NCI-H524 (cell line): ENCODE measurements around the gene ITIH5.
A peak's percentile ranks its signal among the peaks of the same experiment; 100 is the strongest.

Source experiments
- DNase-seq, 2 experiments: peaks; one replicate each; lab custom pipeline; 2025; lab: John Stamatoyannopoulos, UW

Gene ITIH5

DNA sequence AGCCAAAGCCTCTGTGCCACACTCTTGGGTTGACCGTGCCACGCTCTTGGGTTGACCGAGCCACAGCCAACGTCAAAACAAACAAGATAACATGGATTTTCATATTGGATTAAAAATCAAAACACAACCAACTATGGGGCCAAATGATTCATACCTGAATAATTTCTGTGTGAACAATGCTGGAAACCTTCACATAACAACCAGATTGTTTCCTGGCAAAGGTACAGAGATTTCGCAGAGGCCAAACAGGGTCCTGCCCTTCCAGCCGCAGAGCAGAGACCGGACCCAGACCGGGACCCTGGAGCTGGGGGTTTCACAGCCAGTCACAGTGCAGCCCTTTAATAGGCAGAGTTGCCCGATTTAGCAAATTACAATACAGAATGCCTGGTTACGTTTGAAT is 40.5 kb downstream of the ITIH5 start:
- no peak for DNase-seq

DNA sequence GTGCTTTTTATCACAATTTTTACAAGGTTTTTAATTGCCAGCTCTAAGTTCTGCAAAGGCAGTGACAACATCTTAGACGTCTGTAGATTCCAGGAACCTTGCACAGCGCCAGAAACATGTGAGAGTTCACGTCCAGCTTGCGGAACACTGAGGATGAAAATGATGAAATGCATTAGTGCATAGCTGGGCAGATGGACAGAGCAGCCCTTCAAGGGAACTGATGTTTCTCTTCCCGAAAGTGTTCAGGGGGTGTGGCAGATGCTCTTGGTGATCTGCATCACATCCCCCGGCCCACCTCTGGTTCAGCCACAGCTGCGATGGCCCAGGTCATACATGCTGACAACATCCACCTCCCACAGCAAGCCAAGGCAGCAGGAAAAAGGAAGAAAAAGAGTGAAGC is 40.9 kb downstream of the ITIH5 start:
- no peak for DNase-seq

DNA sequence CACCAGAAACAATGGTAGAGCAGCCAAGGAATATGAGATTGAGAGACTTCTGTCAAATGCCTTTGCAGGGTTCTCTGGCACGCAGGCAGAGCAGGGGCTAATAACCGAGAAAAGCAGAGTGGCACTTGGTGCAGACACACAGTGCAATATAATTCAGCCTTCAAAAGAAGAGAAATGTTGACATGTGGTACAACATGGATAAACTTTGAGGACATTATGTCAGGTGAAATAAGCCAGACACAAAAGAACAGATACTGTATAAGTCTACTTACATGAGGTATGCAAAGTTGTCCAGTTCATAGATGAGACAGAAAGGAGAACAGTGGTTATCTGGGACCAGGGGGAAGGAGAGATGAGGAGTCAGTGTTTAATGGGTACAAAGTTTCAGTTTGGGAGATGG is 41.8 kb downstream of the ITIH5 start:
- DNase-seq: no peak

DNA sequence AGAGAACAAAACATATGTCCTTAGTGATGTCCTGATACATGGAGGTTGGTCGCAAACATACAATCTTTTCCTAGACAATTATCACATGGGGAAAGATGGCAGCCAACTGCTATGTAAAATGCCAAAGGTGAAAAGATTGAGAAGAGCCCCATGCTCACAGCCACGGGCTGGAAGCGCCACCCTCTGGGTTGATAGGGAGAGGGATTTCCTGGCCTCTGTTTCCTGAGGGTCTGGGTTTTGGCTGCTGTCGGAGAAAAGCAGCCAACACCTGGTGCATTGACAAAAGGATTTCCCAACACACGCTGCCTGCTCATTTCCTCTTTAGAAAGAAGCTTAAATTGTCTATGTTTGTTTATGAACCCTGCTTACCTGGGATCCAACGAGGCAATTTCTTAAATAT is 43.8 kb downstream of the ITIH5 start:
- DNase-seq: peak in 1 of 2 experiments; percentile 41

DNA sequence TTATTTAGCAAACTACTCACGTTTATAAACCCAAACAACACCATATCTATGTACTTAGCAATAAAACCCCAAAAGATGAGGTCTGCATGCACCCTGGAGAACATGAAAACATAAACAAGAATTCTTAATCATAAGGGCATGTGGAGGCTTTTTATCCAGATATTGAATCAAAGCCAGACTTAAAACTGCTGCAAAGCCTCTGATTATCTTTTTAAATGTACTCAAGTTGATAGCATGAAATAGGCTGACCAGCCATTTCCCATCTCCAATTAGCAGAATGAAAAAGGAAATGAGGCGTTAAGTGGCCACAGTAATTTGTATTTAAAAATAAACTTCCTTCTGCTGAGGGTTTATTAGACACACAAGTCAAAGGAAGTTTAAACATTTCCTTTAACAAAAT is 48.3 kb downstream of the ITIH5 start:
- no peak for DNase-seq

DNA sequence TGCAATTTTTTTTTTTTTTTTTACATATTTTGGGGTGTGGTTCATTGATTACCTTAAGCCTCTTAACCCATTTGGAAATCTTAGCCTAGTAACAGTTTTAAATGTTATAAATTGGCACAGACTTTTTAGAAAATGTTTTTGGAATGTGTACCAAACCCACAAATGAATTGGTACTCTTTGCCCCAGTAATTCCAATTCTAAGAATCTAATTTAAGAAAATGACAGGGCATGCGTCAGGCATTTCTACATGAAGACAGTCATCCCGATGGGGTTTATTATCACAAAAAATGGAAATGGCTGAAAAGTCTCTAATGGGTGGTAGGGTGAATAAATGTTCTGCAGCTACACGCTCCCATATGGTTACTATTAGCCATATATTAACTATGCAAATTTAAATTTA is 54.9 kb downstream of the ITIH5 start:
- no peak for DNase-seq

DNA sequence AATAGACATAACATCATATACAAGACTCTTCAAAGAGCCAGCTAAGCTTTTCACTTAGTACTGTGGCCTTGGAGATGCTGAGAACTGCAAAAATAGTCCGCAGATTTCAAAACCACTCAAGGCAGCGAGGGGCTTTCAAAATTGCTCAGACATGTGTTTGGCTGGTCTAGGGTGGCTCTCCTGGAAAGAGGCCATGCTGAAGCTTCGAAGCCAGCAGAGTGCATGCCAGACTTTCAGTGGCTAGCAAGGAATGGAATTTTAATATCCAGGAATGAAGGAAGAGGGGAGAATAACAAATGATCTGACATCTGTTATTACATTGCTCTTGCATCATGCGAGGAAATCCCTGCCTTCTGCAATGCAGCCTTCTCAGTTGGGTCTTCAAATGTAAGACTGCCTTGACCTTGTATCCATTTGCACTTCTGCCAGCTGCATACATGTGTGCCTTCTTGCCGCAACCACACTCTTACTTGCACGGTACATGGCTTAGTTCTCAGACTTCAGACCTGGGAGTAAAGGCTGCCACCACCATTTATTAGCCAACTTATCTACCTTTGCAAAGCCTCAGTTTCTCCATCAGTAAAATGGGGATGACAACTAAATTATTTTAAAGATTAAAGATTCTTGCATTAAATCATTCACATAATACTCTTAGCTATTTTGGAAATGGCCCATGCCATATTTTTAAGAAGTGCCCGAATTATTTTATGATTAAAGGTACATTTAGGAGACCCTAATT is 55.9 kb downstream of the ITIH5 start:
- DNase-seq: no peak

DNA sequence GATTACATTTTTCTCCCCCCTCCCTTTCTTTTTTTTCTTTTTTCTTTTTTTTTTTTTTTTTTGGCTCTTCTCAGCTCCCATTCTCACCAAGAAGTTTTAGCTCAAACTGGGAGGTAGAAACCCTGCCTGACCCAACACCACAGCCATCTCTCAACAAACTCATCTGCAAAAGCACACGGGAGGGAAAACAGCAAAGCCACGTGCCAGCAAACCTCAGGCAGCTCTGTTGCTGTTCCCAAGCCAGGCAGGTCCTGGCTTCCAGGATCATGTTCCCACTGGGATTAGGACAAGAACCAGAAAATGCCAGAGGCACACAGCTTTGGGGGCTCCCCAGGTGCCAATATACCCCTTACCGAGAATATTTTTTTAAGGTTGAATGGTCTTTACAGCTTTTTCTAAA is 56.7 kb downstream of the ITIH5 start:
- no peak for DNase-seq

DNA sequence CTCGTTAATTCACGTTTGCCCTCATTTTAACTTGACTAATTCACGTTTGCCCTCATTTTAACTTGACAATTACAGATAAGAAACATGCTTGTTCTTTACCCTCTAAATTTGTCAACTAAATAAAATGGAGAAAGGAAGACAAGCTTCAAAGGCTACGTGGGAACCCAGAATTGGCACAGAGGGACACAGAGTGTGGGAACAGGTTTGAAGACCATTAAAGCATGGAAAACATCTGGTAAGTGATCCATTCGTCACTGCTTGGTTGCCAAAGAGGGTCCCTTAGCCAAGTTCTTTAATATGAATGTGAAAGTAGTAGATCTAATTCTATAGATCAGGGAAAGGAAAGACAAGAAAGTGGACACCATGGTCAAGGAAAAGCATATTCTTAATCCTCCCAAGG is 57.2 kb downstream of the ITIH5 start:
- no peak for DNase-seq

DNA sequence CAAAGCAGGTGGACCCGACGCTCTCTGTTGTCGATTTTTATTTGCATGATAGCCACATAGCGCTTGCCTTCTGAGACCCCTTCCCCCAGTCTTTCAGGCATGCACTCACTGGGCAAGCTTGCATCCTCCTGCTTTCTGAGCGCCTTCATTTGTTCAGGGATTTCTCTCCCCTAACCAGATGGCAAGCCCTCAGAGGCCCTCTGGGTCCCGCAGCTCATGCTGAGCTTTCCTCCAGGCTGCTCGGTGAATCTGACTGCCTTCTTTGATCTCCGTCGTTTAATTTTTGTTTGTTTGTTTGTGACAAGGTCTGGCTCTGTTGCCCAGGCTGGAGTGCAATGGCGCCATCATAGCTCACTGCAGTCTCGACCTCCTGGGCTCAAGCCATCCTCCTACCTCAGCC is 58.8 kb downstream of the ITIH5 start:
- no peak for DNase-seq

DNA sequence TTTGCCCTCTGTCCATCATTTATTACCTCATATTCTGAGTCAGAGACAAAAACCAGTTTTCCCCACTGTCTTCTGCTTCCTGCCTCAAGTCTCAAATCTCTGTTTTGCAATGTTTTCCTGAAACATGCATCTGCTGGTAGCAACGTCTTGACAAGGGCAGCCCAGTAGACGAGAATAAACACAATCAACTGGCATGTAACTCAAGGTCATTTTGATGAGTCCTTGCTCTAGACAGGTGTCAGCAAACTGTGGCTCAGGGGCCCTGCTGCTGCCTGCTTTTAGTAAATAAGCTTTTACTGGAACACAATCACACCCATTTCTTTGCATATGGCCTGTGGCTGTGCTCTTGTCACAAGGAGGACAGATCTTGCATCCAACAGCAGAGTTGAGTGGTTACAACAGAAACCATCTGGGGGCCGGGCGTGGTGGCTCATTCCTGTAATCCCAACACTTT is 59.8 kb downstream of the ITIH5 start:
- DNase-seq: no peak

DNA sequence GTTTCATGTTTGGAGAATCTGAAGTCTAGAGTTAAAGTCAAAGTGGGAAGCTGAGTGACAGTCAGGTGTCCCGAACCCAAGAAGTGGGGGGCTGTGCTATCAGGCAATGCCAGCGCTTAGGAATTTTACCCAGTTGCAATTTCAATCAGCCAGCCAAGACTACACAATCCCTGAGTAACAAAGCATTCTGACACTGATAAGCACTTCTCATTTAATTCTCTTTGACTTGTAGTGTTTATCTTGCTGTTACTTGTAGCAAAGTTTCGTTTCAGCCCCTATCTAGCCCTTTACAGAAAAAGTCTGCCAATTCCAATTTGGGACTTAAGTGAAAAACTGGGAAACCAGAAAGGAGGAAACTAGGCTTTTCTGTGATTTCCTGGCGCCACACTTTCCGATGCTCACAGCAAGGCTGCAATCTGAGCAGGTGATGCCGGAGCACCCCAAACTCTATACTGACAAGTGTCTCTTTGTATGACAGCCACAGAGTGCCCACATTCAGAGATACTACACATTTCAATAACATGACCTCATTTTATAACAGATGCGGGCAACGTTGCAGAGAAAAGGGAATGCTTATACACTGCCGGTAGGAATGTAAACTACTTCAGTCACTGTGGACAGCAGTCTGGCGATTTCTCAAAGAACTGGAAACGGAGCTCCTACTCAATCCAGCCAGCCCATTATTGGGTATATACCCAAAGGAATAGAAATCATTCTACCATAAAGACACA is 61.0 kb downstream of the ITIH5 start:
- DNase-seq: no peak

DNA sequence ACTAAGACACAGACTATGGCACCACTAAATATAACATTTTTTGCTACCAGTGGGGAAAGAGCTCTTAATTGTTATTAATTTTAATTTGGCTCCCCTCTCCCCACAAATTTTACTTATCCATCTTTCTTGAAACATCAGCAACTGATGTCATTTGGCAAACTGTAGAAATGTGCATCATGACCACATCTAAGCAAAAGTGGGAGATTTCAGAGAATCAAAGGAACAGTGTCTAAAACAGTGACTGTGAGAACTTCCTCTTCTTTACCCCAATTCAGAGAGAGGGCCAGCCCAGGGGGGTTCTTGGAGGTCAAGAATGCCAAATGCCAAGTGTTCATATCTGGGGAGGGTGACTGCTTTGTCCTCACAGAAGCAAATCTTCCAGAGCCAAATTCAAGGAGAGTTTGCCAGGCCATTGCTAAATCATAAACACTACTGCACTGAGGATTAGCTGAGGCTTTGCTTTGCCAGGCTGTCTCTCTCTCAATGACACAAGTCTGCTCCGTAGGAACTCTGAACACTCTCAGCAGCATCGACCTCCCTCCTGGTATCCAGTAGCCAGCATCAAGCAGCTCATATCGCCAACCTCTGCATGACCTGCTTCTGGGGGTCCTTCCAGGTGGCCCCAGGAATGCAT is 65.6 kb downstream of the ITIH5 start:
- no peak for DNase-seq

DNA sequence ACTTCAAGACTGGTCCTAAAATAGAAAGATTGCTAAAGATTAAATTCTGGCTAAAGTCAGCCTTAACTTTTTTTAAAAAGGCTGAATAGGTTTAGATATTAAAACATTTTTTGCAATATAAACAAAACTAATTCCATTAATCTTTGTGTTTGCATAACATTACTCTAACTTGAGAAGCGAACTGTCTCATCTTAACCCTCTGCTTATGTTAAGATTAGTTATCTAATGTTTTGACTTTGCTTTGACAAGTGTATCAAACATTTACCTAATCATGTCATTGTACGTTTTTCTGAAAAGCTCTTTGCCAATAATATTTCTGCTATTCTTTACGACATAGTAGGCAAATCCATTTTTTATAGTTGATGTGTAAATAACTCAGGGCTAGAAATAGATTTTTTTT is 68.0 kb downstream of the ITIH5 start:
- no peak for DNase-seq

DNA sequence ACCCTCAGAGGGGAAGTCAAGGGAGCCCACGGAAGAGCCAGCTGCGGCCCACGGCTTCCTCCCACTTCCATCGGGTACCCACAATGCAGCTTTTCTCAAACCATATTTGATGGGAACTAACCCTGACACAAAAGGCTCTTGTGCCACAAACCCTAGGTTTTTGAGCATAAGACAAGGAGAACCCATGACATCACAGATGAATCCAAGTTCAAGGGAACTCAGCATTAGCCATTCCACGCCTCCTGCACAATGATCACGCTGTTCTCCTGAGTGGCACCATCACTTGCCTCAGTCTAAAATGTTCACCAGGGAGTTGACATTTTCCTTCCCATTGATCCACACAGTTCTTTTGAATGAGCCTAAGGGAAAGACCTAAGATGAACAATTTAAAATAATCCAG is 70.4 kb downstream of the ITIH5 start:
- DNase-seq: no peak

DNA sequence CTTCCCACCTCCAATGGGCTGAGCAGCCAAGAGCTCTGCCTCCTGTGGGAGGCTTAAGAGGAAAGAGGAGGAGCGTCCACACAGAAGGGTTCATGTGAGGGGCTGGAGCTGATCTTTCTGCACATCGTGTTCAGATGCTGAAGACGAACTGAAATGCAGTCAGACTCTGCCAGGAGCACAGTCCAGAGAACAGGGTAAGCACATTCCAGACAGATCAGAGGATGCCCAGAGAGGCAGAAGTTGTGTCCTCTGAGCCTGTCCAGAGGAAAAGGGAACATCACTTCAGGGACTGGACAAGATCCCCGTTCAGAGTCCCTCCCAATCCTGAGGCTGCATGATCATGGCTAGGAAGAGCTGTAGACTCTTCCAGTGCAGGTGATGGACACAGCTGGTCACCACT is 72.9 kb downstream of the ITIH5 start:
- DNase-seq: no peak

DNA sequence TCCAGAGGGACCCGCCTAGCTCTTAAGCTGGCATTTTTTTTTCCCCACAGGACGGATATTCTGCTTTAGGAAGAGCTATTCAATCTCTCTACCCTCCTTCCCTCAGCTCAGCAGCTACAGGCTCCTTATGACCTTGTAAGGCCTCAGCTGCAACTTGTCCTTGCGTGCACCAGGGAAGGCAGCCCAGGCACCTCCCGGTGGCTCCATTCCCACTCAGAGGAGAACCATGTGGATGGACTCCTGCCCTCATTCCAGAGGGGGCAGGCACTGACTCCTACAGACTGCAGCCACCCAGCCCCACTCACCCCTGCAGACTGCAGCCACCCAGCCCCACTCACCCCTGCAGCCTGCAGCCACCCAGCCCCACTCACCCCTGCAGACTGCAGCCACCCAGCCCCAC is 73.7 kb downstream of the ITIH5 start:
- no peak for DNase-seq

DNA sequence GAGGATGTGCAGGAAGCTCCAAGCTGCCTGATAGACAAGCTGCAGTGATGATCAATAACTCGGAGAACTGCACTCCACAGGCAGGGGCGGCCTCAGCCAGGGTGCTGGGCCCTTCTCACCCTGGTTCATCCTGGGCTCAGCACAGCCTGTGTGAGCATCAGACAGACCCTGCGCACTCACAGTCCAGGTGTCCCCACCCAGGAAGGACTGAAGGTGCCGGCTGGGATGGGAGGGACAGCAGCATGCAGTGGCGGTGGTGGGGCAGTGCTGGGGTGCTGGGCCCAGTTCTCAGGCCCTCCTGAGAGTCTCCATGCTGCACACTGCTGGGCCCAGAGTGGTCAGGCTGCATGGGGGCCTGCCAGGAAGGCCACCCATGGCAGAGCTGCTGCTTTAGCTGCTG is 74.1 kb downstream of the ITIH5 start:
- DNase-seq: no peak

DNA sequence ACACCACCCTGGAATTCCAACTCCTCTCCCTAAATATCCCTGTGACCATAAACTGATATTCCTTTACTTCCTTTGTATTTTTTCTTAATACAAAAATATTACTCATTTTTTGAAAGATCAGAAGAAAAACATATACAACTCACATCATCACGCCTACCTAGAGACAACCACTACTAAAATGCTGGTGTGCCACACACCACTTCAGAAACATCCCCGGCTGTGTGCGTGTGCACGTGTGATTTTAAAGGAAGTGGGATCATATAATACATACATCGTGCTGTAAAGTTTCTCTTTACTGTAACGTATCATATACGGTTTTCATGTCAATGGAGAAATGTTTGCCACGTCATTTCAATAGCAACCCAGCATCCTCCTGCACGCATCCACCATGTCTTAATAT is 76.5 kb downstream of the ITIH5 start:
- DNase-seq: no peak

DNA sequence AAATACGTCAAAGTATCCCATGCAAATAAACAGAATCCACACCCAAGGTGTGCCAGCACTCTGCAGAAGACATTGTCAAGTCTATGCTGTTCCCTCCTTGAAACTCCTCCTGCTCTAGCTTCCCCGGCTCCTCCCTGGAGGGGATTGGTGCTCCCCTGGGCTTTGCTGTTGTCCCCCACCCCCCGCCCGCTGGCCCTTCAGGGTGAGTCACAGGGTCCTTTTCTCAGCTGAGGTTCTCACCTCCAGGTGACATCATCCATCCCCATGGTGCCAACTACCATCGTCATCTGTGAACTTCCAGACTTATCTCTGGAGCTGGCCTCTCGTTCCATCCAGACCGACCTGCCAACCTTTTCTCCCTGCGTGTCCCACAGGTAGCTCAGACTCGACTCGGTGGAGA is 77.0 kb downstream of the ITIH5 start:
- no peak for DNase-seq

DNA sequence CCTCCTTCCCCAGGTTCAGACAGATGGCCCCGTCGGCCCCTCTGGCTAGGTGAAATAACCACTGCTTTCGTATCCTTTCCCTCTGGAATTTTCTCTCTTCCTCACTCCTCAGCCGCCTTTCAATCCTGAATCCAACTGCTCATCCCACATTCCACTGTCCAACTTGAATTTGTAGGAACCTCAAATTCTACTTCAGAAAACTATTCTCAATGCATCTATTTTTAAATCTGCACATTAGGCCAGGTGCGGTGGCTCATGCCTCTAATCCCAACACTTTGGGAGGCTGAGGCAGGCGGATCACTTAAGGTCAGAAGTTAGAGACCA is 78.9 kb downstream of the ITIH5 start:
- DNase-seq: no peak

DNA sequence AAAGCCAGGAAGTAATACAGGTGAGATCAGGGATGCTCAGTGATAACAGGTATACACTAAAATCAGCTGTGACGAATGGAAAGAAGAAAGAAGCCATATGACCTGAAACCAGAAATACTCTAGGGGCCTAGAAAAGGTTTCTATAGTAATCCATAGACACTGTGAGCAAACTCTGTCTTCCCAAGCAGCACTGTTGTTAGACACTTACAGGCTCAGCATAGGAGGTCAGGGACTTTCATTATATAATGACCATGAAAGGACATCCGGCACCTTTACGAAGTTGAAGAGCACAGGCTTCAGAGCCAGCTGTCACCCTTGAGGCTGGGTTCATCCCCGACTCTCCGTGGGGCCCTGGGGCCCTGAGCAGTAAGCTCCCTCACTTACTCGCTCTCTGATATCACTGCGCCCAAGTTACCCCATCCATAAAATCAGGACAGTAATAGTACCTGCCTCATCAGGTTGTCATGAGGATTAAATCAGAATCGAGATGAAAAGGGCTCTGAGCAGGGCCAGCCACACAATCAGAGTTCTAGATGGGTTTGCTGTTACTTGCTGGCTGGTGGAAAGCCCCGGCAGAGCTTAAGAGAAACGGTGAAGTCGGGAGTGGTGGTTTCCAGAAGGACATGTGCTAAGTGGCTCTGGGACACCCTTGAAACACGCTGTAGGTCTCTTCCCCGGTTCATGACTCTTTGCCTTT is 79.5 kb downstream of the ITIH5 start:
- DNase-seq: peak in 1 of 2 experiments; percentile 53

DNA sequence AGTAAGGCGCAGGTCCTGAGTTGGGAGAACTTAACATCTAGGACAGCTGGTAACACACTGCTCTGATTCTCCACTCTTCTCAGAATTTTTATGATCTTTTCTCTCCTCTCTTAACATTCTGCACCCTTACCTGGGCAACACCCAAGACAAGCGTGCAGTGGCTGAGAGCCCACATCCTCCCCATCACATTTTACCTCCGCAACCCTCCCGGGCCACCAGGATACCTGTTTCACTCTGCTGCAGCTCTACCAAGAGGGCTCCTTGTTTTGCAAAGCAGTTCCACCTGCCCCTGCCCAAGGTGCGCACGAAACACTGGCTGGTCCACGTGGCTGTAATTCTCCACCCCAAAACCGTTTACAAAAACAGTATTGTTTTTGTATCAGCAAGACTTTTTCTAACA is 81.5 kb downstream of the ITIH5 start:
- DNase-seq: no peak
